T-helper 2 cell treated with Interferon-gamma antibody and Interleukin-4, amounts not matched to agents 100 ng/mL and 5 ng/mL, for 36 hours (primary cell): Measurements from ENCODE around the gene ELL2. TPM values are rescaled to one million over a fixed set of nuclear protein-coding genes. Genes with fewer than 3 reads are reported as not detected.
"Not testable (repeated sequence)": the region's sequence is repeated elsewhere in the genome, so short reads cannot be mapped to it uniquely, and the experiment has no call there.

Source experiments
- intact Hi-C: fragments of 100-400 bp; cut with micrococcal nuclease; formaldehyde crosslinking; loops from one replicate; pipeline ENCODE4 v1.15.1; 2023
- total RNA-seq: library from RNA; stranded (reverse); gene quantifications from 2 replicates; pipeline ENCODE4 v1.2.3, GENCODE V29; 2022

ELL2 gene
- total RNA-seq, 1 donor from 2014 or later: 31.7 TPM

- intact Hi-C loops: no loop called here
Observed at GRCh38 chr5:95932941-95933340, 28.7 kb downstream of the ELL2 start.

GRCh38 chr5:95931079-95931833 is 30.4 kb downstream of the ELL2 start:
- intact Hi-C loops: no loop called here

GRCh38 chr5:95930141-95930930 is 31.3 kb downstream of the ELL2 start:
- intact Hi-C loops: no loop called here

- intact Hi-C loops: loop anchor here (2.0 kb wide), 1 partner anchor 32 kb away; the partner anchor contains the start of gene ELL2
Observed at GRCh38 chr5:95928724-95929253, 32.9 kb downstream of the ELL2 start.

- intact Hi-C loops: loop anchor here (2.0 kb wide), 1 partner anchor 33 kb away; the partner anchor contains the start of gene ELL2
Observed at GRCh38 chr5:95927927-95928723, 33.5 kb downstream of the ELL2 start.

- intact Hi-C loops: not testable (repeated sequence)
Observed at GRCh38 chr5:95927300-95927699, 34.4 kb downstream of the ELL2 start.

GRCh38 chr5:95925939-95926338 is 35.7 kb downstream of the ELL2 start:
- intact Hi-C loops: no loop called here

GRCh38 chr5:95925378-95925744 is 36.3 kb downstream of the ELL2 start:
- intact Hi-C loops: no loop called here

- intact Hi-C loops: no loop called here
Observed at GRCh38 chr5:95924720-95925377, 36.8 kb downstream of the ELL2 start.

GRCh38 chr5:95923918-95924544 is 37.6 kb downstream of the ELL2 start:
- intact Hi-C loops: no loop called here

- intact Hi-C loops: no loop called here
Observed at GRCh38 chr5:95922798-95923197, 38.9 kb downstream of the ELL2 start.

- intact Hi-C loops: no loop called here
Observed at GRCh38 chr5:95921501-95921900, 40.1 kb downstream of the ELL2 start.

GRCh38 chr5:95920822-95921221 is 40.8 kb downstream of the ELL2 start:
- intact Hi-C loops: no loop called here

- intact Hi-C loops: no loop called here
Observed at GRCh38 chr5:95919658-95920057, 42.0 kb downstream of the ELL2 start.

GRCh38 chr5:95918421-95919006 is 43.1 kb downstream of the ELL2 start:
- intact Hi-C loops: no loop called here

GRCh38 chr5:95917207-95917606 is 44.4 kb downstream of the ELL2 start:
- intact Hi-C loops: no loop called here

GRCh38 chr5:95916687-95917085 is 45.0 kb downstream of the ELL2 start:
- intact Hi-C loops: no loop called here

- intact Hi-C loops: no loop called here
Observed at GRCh38 chr5:95915999-95916686, 45.5 kb downstream of the ELL2 start.

GRCh38 chr5:95913663-95914062 is 48.0 kb downstream of the ELL2 start:
- intact Hi-C loops: no loop called here

GRCh38 chr5:95912029-95912428 is 49.6 kb downstream of the ELL2 start:
- intact Hi-C loops: no loop called here
